HG03060 (cell line): ENCODE results near the gene ZXDC.

Experiments
- ATAC-seq: cut with Tn5 transposase; IDR thresholded peaks from one replicate; pipeline ENCODE4 v1.9.1; 2021; ENCODE audit warnings: low read depth, moderate number of reproducible peaks; ENCODE audit not compliant: unreplicated experiment

Gene ZXDC

GRCh38 chr3:126401611-126402160, 74.0 kb downstream of the ZXDC start:
- no peak for ATAC-seq

- no peak for ATAC-seq
Measured at GRCh38 chr3:126399756-126400155, 75.9 kb downstream of the ZXDC start.

- no peak for ATAC-seq
Measured at GRCh38 chr3:126399351-126399735, 76.3 kb downstream of the ZXDC start.

- no peak for ATAC-seq
Measured at GRCh38 chr3:126398423-126399350, 77.0 kb downstream of the ZXDC start.

GRCh38 chr3:126397610-126398422, 77.9 kb downstream of the ZXDC start:
- ATAC-seq: no peak

GRCh38 chr3:126396536-126396935, 79.2 kb downstream of the ZXDC start:
- no peak for ATAC-seq

GRCh38 chr3:126395846-126396513, 79.7 kb downstream of the ZXDC start:
- ATAC-seq: no peak

- no peak for ATAC-seq
Measured at GRCh38 chr3:126394977-126395321, 80.7 kb downstream of the ZXDC start.

GRCh38 chr3:126394179-126394976, 81.3 kb downstream of the ZXDC start, which contains the start of gene CFAP100:
TSS of gene CFAP100 (plus strand) at chr3:126394909. CDS start at chr3:126396001, 1,092 bp downstream.
- ATAC-seq: no peak

GRCh38 chr3:126393563-126393962, 82.1 kb downstream of the ZXDC start:
- ATAC-seq: no peak

- ATAC-seq: no peak
Measured at GRCh38 chr3:126392246-126392645, 83.4 kb downstream of the ZXDC start.

- ATAC-seq: no peak
Measured at GRCh38 chr3:126391631-126392030, 84.1 kb downstream of the ZXDC start.

- no peak for ATAC-seq
Measured at GRCh38 chr3:126390751-126391150, 84.9 kb downstream of the ZXDC start.

GRCh38 chr3:126390201-126390600, 85.5 kb downstream of the ZXDC start:
- ATAC-seq: no peak

- ATAC-seq: no peak
Measured at GRCh38 chr3:126389794-126390146, 85.9 kb downstream of the ZXDC start.

GRCh38 chr3:126389112-126389793, 86.4 kb downstream of the ZXDC start:
- no peak for ATAC-seq
